Globus pallidus (tissue), 1 donor: Measurements from ENCODE around the gene TAB3.
A peak's percentile ranks its signal among the peaks of the same experiment; 100 is the strongest.

Experiments
- DNase-seq: peaks from one replicate; pipeline ENCODE4 v3.0.0-alpha.2; 2015; ENCODE audit warnings: low spot score

The TAB3 gene

GRCh38 chrX:30889147-30890140, at the start of gene TAB3:
TSS of gene TAB3 (minus strand) at chrX:30889254. CDS start at chrX:30859588, 29,666 bp downstream.
- DNase-seq = peak; percentile 86

DNA sequence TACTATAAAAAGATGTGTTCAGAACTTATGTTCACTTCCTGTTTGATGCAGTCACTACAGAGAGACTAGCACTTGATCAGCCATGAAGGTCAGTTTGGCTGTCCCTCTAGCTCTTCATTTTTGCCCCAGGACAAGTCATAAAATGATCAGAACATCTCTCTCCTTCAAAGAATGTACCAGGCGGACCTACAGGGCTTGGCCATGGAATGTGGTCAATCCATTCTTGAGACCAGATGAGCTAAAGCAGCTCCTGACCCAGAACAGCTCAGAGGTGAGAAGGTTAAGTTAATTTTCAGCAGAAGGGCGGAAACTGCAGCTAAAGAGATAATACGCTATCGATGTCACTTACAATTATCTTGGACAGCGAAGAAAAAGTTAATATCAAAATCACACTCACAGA, 49.2 kb upstream of the TAB3 start:
- DNase-seq = no peak

DNA sequence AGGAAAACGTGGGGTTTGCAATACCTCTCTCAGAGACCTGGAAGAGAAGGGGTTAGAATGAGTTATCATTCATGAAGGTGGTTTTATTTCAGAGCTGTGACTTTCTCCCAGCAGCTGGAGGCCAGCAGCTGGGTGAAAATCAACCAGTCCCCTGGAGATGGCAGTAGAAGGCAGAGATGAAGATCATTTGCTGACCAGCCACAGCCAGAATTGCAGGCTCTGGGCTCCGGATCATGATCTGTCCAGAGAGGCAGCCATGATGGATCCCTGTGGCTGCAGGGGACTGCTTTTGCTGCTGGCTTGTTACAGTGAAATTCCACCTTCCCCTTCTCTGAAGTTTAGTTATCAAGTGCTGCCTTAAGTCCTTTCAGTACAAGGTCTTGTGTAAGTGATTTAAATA, 46.9 kb upstream of the TAB3 start:
- peak; percentile 1 for DNase-seq

- DNase-seq = no peak
These were observed 42.9 kb upstream of the TAB3 start for GRCh38 chrX:30931920-30932319.

DNA sequence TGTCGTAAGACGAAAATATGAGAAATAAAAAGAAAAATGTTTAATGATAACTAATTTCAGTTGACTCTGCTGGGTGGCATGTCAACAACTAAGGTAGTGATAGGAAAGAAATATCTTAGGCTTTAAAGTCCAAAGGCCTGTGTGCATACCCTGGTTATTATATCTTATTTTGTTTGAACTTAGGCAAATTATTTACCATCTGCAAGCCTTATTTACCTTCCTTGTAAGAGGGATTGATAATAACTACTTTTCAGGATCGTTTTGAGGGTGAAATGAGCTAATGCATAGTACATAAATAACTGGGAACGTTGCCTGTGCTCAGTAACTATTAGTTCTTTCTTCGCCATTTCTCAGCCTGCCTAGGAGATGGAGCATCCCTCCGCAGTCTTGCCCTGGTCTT, 41.6 kb upstream of the TAB3 start:
- no peak for DNase-seq

GRCh38 chrX:30930143-30930542, 41.1 kb upstream of the TAB3 start:
- DNase-seq = no peak

DNA sequence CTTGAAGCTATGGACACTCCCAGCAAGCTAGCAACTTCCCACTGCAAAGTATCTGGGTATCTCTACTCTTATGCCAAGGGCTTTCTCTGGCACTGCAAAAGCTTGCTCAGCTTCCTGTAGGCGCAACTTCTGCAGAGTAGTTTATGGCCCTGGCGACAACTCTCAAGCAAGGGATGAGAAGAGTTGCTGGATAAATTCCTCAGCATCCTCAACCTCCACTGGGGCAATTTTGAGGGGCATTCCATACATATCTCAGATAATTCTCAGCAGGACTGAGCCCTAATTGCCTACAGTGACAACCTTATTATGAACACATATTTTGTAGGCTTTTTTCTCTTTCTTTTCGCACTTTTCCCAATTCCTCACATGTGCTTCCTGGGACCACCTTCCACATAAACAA, 31.2 kb upstream of the TAB3 start:
- DNase-seq = no peak

DNA sequence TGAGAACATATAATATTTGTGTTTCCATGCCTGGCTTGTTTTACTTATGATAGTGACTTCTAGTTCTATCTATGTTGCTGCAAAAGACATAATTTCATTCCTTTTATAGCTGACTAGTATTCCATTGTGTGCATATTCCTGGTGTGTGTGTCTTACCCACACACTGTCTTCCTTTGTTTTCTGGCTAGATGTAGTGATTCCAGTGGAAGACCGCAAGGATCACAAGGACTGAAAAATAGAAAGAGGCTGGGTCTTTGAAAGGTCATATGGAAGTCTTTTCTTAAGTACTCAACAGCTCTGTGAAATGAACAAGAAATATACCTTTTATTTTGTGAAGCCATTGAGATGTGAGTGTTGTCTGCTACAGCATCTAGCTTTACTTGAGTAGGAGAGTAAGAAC, 29.4 kb upstream of the TAB3 start:
- DNase-seq = no peak

GRCh38 chrX:30913492-30913891, 24.4 kb upstream of the TAB3 start:
- no peak for DNase-seq

DNA sequence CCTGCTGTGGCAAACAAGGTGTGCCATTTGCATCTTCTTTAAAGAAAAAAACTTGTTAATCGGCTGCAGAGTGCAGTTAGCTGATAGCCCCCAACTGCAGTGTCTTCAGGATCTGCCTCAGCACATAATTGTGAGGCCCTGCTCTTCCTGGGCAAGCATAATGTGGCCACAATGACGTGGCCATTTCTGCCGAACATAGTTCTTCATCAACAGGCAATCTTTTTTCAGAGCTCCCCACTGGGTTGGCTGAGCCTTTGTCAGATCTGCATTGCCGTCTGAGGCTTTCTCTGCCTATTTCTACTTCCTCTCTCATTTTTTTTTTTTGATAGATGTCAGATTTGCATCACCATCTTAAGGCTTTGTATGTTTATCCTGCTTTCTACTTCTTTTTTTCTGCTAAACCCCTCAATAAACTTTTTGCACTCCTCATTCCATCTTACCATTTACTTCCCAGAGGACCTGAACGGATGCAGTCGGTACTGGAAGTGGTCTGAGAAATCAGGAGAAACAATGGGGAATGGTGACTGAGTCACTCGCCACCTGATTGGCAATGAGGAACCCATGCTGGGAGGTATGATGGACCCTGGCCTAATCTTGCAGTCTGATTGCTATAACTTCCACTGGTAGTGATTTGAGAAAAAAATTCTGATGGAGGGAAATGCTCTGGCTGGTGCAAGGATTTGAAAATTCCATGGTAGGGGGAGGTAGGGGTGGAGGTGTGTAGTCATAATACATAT, 21.2 kb upstream of the TAB3 start:
- no peak for DNase-seq

DNA sequence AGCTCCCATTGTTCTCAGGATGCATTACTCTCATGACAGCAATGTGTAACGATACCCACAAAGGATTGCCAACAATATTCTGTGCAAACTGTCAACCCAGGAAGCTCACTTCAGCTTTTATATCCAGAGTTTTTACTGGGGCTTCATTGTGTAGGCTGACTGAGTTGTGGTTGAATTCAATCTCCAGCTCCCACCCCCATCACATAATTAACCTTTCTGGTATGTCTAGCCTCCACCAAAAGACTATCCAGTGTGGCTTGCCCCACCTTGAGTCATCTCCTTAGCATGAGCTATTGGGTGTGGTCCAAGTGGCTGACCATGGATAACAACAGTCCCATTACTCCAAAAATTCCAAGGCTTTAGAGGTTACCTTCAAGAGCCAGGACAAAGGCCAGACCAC, 17.7 kb upstream of the TAB3 start:
- DNase-seq = no peak

- DNase-seq = no peak
These were observed 16.3 kb upstream of the TAB3 start for GRCh38 chrX:30905321-30905720.

DNA sequence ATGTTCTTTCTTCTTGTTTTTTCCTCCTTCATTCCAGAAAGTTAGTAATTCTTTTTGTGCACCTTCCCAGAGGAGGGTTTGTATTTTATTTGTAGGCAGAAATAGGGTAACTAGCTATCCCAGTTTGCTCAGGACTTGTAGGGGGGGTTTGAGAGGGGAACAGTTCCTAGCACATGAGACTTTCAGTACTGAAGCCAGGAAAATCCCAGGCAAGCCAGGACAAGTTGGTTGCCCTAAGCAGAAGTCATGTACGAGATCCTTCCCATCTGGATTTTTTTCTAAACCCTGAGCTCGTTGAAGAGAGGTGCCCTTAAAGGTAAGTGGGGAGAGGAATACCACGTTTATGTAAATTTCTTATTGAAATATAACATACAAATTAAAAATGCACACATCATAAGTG, 15.6 kb upstream of the TAB3 start:
- no peak for DNase-seq

DNA sequence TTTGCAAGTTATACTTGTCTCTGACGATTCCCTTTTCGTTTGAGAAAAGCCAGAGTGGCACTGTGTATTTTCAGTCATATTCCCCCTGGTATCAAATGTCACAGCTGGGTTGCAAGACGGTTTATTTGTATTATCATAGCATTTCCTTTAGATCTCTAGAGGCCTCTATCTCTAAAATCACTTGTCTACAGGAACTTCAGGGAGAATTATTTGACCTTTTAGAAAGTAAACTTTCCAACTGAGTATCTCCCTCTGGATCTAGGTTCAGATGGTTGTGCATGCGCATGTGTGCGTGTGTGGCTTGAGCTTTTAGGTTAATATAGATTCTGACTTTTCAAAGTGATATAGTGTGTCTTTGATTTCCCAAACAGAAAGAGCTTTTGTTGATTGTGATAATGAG, 15.1 kb upstream of the TAB3 start:
- no peak for DNase-seq

DNA sequence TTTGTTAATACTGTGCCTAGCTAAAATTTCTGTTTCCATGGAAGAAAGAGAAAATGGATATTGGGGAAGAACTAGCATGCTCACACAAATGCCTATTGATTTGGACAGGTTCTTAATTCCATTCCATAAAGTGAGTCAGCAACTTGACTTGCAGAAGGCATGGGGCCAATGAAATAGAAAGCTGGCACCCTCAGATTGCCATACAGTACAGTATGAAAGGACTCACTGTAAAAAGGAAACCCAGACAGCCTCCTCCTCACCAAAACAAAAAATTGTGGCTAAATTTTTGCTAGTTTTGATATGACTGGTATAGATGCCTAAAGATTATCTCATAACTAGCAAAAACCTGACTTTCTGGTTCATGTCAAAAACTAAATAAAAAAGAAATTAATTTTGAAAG, 11.2 kb upstream of the TAB3 start:
- no peak for DNase-seq

DNA sequence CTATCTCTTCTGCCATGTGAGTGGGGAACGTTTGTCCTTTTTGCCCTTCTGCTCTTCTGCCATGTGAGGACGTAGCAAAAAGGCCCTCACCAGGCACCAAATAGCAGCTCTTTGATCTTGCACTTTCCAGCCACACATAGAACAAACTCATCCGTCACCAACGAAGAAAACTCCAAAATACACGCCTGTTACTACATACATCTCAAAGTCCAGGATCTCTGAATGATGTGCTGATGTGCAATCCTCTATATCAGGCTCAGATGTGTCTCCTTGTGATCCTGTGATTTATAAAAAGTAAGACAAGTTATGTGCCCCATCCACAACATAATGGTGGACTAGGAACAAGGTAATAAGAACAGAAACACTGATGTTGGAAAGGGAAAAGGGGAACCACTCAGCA, 9.8 kb upstream of the TAB3 start:
- DNase-seq = no peak

- no peak for DNase-seq
These were observed 6.3 kb upstream of the TAB3 start for GRCh38 chrX:30895370-30895769.

GRCh38 chrX:30893206-30893605, 4.2 kb upstream of the TAB3 start:
- DNase-seq = no peak

DNA sequence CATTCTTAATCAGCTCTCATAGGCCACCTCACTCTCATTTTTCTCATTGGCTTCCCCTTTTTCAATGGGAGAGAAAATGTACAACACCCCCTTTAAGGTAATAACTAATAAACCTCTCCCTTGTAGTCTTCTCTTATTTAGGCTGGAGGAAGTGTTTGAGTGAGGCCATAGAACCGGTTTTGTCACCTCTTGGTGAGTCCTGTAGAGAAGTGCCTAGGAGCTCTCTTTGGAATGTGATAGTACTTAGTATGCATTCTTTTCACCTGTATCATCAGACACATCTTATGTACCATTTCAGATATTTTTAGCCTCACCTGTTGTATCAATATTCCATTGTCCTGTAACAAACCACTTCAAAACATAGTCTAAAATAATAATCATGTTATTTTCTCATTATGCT, 3.5 kb upstream of the TAB3 start:
- DNase-seq = no peak

DNA sequence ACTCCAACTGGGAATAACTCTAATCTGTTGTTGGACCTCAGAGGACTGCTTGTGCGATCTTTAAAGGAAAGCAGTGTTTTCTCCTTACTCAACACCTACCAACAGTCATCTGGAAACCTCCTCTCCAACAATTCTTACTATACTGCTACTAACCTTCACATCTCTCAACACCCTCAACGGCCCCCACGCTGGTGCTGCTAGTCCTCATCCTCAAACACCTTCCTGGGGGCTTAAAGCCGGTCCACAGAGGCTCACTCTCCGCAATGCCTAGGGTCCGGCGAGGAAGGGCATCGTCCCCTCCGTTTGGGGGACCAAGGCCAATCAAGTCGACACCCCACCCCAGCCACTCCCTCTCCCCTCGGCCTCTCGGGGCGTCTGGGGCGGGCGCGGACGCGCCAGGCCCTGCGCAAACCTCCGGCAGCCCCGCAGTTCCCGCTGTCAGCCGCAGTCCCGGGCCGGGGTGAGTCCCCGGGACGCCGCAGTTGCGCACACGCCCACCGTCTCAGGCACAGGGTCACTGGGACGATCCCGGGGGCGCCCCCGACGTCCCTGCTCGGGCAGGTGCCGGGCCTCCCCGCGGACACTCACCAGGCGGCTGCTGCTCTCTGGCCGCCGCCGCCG, 418 bp downstream of the TAB3 start:
- peak; percentile 7 for DNase-seq

GRCh38 chrX:30887721-30888120, 1.3 kb downstream of the TAB3 start:
- no peak for DNase-seq

- no peak for DNase-seq
These were observed 1.8 kb downstream of the TAB3 start for GRCh38 chrX:30887288-30887687.

DNA sequence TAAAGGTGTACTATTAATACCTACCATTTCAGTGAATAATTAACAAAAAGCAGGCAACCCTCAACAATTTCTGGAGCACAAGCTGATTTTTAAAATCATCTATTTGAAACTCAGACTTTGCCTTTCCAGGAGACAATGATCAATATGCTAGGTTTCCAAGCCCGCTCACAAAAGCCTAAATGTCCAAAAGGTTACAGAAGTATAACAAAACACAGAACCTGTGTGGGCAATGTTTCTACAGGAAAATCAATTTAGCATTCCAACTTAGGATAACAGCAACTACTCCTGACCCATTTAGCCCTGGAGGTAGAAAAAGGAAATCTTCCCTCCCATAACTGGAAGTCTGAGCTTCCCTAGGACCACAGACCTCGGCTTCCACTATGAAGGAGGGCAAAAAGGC, 3.9 kb downstream of the TAB3 start:
- no peak for DNase-seq
